Ascending aorta (tissue), 2 donors: ENCODE measurements around the gene GANAB. TPM values are rescaled to one million over a fixed set of nuclear protein-coding genes. Genes with fewer than 3 reads are reported as not detected.
A peak's percentile ranks its signal among the peaks of the same experiment; 100 is the strongest.

Experiments used
- DNase-seq, 2 donors: peaks; one replicate each; pipeline ENCODE4 v3.0.0-alpha.2; 2019; ENCODE audit warnings: low spot score in 2 of 2
- H3K27ac ChIP-seq, 2 donors: fragments of 200-600 bp; sonication (generic); one replicate each; pipeline ENCODE4 v1.5.1; 2016 to 2017; ENCODE audit warnings: mild to moderate bottlenecking in 1 of 2
- H3K27me3 ChIP-seq: fragments of 200-600 bp; sonication (generic); one replicate; pipeline ENCODE4 v1.5.1; 2017
- H3K36me3 ChIP-seq, 2 donors: fragments of 200-600 bp; sonication (generic); one replicate each; pipeline ENCODE4 v1.5.1; 2016
- H3K4me1 ChIP-seq, 2 donors: fragments of 200-600 bp; sonication (generic); one replicate each; pipeline ENCODE4 v1.5.1; 2016 to 2017; ENCODE audit warnings: mild to moderate bottlenecking in 1 of 2
- H3K4me3 ChIP-seq, 2 donors: fragments of 200-600 bp; sonication (generic); one replicate each; pipeline ENCODE4 v1.5.1; 2016 to 2017; ENCODE audit warnings: mild to moderate bottlenecking in 1 of 2
- H3K9me3 ChIP-seq, 2 donors: fragments of 200-600 bp; sonication (generic); one replicate each; pipeline ENCODE4 v1.5.1; 2016
- CTCF ChIP-seq, 3 experiments: fragments of 200-600 bp in 2 of 3; fragments of 450-650 bp in 1 of 3; sonication (generic) in 2 of 3; IDR thresholded peaks; one replicate each; pipeline ENCODE4 v1.5.1; 2016 to 2019; ENCODE audit warnings: antibody characterized with exemption in 3 of 3, mild to moderate bottlenecking in 1 of 3, moderate library complexity in 1 of 3
- intact Hi-C: fragments of 100-400 bp; cut with DNase I; formaldehyde crosslinking; loops from one replicate; pipeline ENCODE4 v1.15.1; 2023
- total RNA-seq: library from RNA; depleted of rRNA; stranded (reverse); fragments of >200 nt; gene quantifications from one replicate; pipeline ENCODE4 v1.1.0, GENCODE V29; 2016

Gene GANAB
- total RNA-seq, 1 donor from 2014 or later: 326 TPM

DNA sequence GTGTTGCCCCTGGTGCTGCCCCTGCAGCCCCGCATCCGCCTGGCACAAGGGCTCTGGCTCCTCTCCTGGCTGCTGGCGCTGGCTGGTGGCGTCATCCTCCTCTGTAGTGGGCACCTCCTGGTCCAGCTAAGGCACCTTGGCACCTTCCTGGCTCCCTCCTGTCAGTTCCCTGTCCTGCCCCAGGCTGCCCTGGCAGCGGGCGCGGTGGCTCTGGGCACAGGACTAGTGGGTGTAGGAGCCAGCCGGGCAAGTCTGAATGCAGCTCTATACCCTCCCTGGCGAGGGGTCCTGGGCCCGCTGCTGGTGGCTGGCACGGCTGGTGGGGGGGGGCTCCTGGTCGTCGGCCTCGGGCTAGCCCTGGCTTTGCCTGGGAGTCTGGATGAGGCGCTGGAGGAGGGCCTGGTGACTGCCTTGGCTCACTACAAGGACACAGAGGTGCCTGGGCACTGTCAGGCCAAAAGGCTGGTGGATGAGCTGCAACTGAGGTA is 33.1 kb downstream of the GANAB start:
- no peaks in the 10 kb centered on the region for H3K9me3 ChIP-seq
- DNase-seq: peak in 1 of 2 donors; percentile 80
- no peaks in the 10 kb centered on the region for H3K27me3 ChIP-seq
- peak overlapping the region; percentile 82 to 92 for H3K4me3 ChIP-seq
- TF ChIP-seq CTCF (IDR thresholded peaks at IDR 0.05): no peak
- intact Hi-C loops: loop anchor here (1.0 to 5.0 kb wide), 4 partner anchors 8 to 219 kb away; partner anchors contain the start of genes B3GAT3, C11orf98, CSKMT and INTS5
- peaks cover 11 to 27% of the 10 kb centered on the region in 2 donors for H3K4me1 ChIP-seq
- H3K36me3 ChIP-seq: peaks cover 34 to 44% of the 10 kb centered on the region in 2 donors
- peak overlapping the region; percentile 98 to 99 for H3K27ac ChIP-seq

DNA sequence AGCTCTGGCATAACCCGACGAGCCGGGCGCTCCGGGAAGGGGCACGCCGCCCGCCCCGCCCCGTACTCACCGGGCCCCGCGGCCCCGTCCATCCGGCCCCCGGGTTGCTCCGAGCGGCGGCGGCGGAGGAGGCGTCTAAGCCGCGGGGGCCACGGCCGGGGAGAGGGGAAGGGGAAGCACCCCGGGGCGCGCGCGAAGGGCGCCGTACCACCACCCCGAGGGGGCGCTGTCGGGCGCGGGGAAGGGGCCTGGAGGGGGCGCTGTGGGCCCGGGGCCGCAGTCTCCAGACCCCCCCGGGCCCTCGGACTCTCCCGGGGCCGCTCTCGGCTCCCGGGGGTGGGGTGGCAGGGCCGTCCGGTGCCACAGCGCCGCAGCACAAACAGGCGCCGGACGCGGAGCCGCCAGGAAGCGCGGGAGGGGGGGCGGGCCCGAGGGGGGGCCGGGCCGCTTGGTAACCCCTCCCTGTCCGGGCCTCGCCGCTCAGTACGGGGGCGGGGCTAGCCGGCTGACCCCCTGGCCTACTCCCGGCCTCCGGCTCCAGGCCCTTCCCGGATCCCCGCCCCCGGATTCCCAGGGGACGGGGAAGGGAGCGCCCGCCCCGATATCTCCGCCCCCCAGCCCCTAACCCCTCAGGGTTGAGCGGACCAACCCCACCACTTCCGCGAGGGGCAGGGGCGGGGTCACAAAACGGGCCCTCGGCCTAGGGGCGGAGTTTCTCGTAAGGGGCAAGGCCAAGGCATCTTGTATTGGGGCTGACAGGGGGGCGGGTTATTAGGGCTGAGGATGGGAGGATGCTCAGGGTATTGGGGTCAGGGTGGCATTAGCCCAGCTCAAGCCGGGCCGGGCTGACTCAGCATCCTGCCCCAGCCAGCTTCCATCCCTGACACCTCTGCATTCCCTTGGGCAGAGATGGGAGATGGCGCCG is 33.8 kb downstream of the GANAB start, which contains the start of the genes EML3 and ROM1:
Gene EML3, minus strand, starts transcription at position 410 of the 925 bp plus-strand sequence. Its CDS starts 318 bp downstream, at position 92.
Gene ROM1, plus strand, starts transcription at position 892 of the 925 bp plus-strand sequence. Its CDS starts 25 bp downstream, at position 917.
- intact Hi-C loops: loop anchor here (1.0 to 5.0 kb wide), 6 partner anchors 9 to 220 kb away; partner anchors contain the start of genes B3GAT3, C11orf98, CSKMT and INTS5
- peaks cover 11 to 27% of the 10 kb centered on the region in 2 donors for H3K4me1 ChIP-seq
- no peaks in the 10 kb centered on the region for H3K27me3 ChIP-seq
- TF ChIP-seq CTCF (IDR thresholded peaks at IDR 0.05): peak; percentile 73 to 95 (median 87)
- DNase-seq: peak; percentile 81 to 97
- H3K9me3 ChIP-seq: no peaks in the 10 kb centered on the region
- H3K27ac ChIP-seq: peak within 1 kb of the TSS; percentile 98 to 99
- peak within 1 kb of the TSS; percentile 82 to 92 for H3K4me3 ChIP-seq
- peaks cover 40 to 49% of the 10 kb centered on the region in 2 donors for H3K36me3 ChIP-seq

DNA sequence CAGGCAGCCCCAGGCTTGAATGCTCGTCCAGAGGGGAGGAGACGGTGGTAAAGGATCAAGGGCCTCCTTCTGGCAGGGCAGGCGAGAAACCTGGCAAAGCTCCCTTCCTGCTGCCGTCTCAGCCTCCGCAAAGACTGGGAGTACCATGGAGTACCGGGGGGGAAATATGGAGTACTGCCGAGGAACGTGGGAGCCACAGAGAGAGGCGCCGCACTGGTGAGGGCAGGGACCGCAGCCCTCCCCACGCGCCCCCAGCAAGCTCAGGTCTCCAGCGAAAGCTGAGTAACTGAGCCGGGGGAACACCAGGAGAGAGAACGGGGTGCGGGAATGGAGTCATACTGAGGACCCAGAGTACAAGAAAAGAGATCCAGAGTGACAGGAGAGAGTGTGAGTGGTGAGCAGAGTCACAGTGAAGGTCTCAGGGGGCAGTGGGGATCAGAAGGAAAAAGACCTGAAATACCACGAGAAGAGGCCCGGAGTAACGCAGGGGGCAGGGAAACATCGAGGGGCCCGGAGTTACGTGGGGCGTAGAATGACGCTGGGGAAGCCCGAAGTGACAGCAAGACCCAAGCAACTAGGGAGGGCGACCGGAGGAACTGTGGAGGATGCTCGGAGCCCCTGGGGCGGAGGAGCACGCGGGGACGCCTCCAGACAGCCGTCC is 34.6 kb downstream of the GANAB start:
- intact Hi-C loops: loop anchor here (1.0 to 5.0 kb wide), 5 partner anchors 10 to 220 kb away; partner anchors contain the start of genes C11orf98, CSKMT, INTS5 and STX5
- DNase-seq: peak in 1 of 2 donors; percentile 78
- TF ChIP-seq CTCF (IDR thresholded peaks at IDR 0.05): no peak
- Histone ChIP-seq H3K27ac (peak overlapping the region; percentile 98 to 99), H3K9me3 (no peaks in the 10 kb centered on the region), H3K36me3 (peaks cover 45 to 50% of the 10 kb centered on the region in 2 donors), H3K4me3 (peak overlapping the region; percentile 82 to 92), H3K4me1 (peaks cover 11 to 27% of the 10 kb centered on the region in 2 donors), H3K27me3 (no peaks in the 10 kb centered on the region)

DNA sequence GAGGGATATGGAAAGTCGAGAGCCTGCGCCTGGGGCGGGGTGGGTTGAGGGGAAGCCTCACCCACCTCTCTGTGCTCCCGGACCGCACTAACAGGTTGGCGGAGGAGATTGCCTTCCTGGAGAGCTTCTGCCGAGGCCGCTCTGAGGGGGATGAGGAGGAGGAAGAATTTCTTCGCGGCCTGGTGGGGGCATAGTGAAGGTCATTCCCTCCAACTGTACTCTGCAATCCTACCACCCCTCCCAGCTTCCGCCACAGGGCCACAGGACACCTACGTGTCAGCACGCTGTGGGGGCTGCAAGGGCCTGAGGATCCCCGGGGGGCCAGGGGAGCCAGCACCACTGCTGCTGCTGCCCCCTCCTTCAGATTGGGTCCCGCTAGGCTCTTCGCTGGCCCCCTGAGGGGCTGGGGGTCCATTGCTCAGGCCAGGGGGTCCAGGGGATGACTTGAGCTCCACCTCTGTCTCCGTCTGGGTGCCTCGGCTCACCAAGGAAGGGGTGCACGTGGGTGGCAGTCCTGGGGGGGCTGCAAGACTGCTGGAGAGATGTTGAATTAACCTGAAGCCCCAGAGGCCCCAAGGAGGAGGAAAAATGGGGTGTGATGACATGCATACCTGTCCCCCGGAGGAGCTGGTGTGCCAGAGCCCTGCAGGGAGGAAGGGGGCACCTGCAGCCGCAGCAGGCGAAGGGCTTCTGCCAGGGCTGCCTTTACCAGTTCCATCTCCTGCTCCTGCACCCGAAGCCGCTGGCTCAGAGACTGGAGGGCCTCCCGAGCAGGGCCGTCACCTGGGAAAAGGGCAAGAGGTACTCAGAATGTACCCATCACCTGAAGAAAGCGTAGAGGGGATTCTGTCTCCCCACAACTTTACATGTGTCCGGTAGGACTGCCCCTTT is 35.4 kb downstream of the GANAB start:
- Histone ChIP-seq H3K9me3 (no peaks in the 10 kb centered on the region), H3K27ac (peak overlapping the region; percentile 98 to 99), H3K36me3 (peaks cover 40 to 48% of the 10 kb centered on the region in 2 donors), H3K4me3 (peak overlapping the region; percentile 82 to 92), H3K27me3 (no peaks in the 10 kb centered on the region), H3K4me1 (peaks cover 11 to 27% of the 10 kb centered on the region in 2 donors)
- no peak for DNase-seq
- intact Hi-C loops: loop anchor here (5.0 kb wide), 1 partner anchor 221 kb away; the partner anchor contains the start of genes STX5 and TEX54
- no peak for TF ChIP-seq CTCF (IDR thresholded peaks at IDR 0.05)
